Activated B cell treated with CpG ODN at 0.5 μM for 24 hours (primary cell): Measurements from ENCODE around the gene AGT. TPM values are rescaled to one million over a fixed set of nuclear protein-coding genes. Genes with fewer than 3 reads are reported as not detected.

Experiments
- ATAC-seq: fragments of 200-7000 bp; cut with Tn5 transposase; one replicate; pipeline ENCODE4 v1.10.0; 2021; ENCODE audit warnings: low read depth, mild to moderate bottlenecking, moderate library complexity
- CTCF ChIA-PET: fragments of 350-600 bp; sonication (Branson Sonifier 250); formaldehyde crosslinking; loops from one replicate; lab custom pipeline; 2021; ENCODE audit warnings: antibody characterized with exemption; lab: Charles Lee
- POLR2A ChIA-PET: fragments of 350-600 bp; sonication (Branson Sonifier 250); formaldehyde crosslinking; loops from one replicate; lab custom pipeline; 2021; ENCODE audit warnings: antibody characterized with exemption; lab: Charles Lee
- DNase-seq: peaks from one replicate; pipeline ENCODE4 v3.0.0; 2022
- H3K27ac Mint-ChIP-seq: one replicate; pipeline ENCODE4 v1.8.0; 2020; ENCODE audit warnings: mixed read lengths
- H3K27me3 Mint-ChIP-seq: one replicate; pipeline ENCODE4 v1.8.0; 2021; ENCODE audit warnings: mixed read lengths
- H3K36me3 Mint-ChIP-seq: one replicate; pipeline ENCODE4 v1.8.0; 2021; ENCODE audit warnings: low read depth, mixed read lengths
- H3K4me1 Mint-ChIP-seq: one replicate; pipeline ENCODE4 v1.8.0; 2021; ENCODE audit warnings: mixed read lengths
- H3K4me3 Mint-ChIP-seq: one replicate; pipeline ENCODE4 v1.8.0; 2020; ENCODE audit warnings: mild to moderate bottlenecking, mixed read lengths
- H3K9me3 Mint-ChIP-seq: one replicate; pipeline ENCODE4 v1.8.0; 2020; ENCODE audit warnings: mixed read lengths
- CTCF ChIP-seq: fragments of 200-600 bp; IDR thresholded peaks from one replicate; pipeline ENCODE4 v1.8.0; 2022; ENCODE audit warnings: antibody characterized with exemption, mild to moderate bottlenecking
- intact Hi-C: fragments of 100-400 bp; cut with micrococcal nuclease; formaldehyde crosslinking; loops from one replicate; pipeline ENCODE4 v1.15.1; 2024
- total RNA-seq: library from RNA; stranded (reverse); gene quantifications from 2 replicates; pipeline ENCODE4 v1.2.3, GENCODE V29; 2022

AGT gene
- total RNA-seq, 1 donor from 2014 or later, result not detected

GRCh38 chr1:230709619-230710542 is 4.0 kb downstream of the AGT start:
- H3K9me3 Mint-ChIP-seq, result no peaks in the 10 kb centered on the region
- no peaks in the 10 kb centered on the region for H3K36me3 Mint-ChIP-seq
- no peak for TF ChIP-seq CTCF
- POLR2A ChIA-PET, result no interaction called here
- H3K27me3 Mint-ChIP-seq, result peaks cover 25% of the 10 kb centered on the region
- CTCF ChIA-PET, result no interaction called here
- intact Hi-C loops, result no loop called here
- no peak overlapping the region for H3K27ac Mint-ChIP-seq
- DNase-seq, result no peak
- no peak for ATAC-seq
- H3K4me3 Mint-ChIP-seq, result no peak overlapping the region
- no peaks in the 10 kb centered on the region for H3K4me1 Mint-ChIP-seq

GRCh38 chr1:230708631-230709580 is 5.0 kb downstream of the AGT start:
- no peak for TF ChIP-seq CTCF
- no peaks in the 10 kb centered on the region for H3K36me3 Mint-ChIP-seq

DNA sequence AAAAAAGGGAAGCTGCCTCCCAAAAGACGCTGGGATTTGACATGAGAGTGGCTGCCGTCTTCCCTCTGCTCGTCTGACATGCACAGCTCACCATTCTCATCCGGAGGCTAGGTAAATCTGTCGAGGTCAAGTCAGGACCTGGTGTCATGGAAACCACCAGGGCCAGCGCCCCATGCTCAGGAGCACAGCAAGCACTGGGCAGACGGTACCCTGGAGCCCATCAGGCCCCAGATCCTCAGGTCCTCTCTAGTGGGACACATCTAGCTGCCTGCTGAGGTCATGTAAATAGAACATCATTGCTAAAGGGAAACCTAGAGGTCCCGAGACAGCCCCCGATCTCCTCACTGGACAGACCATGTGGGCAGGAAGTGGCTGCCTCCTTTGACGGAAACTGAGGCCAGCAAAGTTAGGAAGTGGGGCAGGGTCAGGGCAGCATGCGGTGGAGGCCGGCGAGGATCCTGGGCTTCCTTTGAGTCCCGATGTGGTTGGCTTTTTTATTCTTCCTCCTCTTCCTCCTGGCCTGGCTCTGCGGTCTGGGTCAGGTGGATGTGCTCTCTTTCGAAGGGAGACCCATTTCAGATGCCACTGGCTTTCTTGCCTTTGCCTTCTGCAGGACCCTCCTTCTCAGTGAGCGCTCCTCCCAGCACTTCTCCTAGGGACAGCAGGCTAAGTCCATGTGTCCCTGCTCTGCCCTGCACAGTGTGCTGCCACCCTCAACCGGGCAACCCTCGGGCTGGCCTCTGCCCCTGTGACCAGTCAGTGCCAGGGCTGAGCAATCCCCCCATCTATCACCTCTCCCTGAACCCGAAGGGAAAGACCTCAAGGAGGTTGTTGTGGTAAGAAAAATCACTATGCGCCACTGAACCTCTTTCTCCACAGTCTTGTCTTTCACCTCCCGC is 5.9 kb downstream of the AGT start:
- POLR2A ChIA-PET, result no interaction called here
- CTCF ChIA-PET, result no interaction called here
- Mint-ChIP-seq H3K36me3 (no peaks in the 10 kb centered on the region), H3K9me3 (no peaks in the 10 kb centered on the region), H3K27ac (no peak overlapping the region), H3K4me3 (no peak overlapping the region), H3K27me3 (peaks cover 19% of the 10 kb centered on the region), H3K4me1 (no peaks in the 10 kb centered on the region)
- intact Hi-C loops, result no loop called here
- ATAC-seq, result no peak
- DNase-seq, result no peak
- TF ChIP-seq CTCF, result no peak

More at GRCh38 chr1:230708631-230709580, 5.0 kb downstream of the AGT start:
- Mint-ChIP-seq H3K4me1 (no peaks in the 10 kb centered on the region), H3K9me3 (no peaks in the 10 kb centered on the region), H3K27ac (no peak overlapping the region), H3K4me3 (no peak overlapping the region), H3K27me3 (peaks cover 19% of the 10 kb centered on the region)
- DNase-seq (no peak), ATAC-seq (no peak)
- POLR2A ChIA-PET, result no interaction called here
- CTCF ChIA-PET, result no interaction called here
- intact Hi-C loops, result no loop called here

- peaks cover 19% of the 10 kb centered on the region for H3K27me3 Mint-ChIP-seq
- H3K4me1 Mint-ChIP-seq, result no peaks in the 10 kb centered on the region
- H3K4me3 Mint-ChIP-seq, result no peak overlapping the region
- DNase-seq, result no peak
- no peak for ATAC-seq
- no peaks in the 10 kb centered on the region for H3K36me3 Mint-ChIP-seq
- intact Hi-C loops, result no loop called here
- no peaks in the 10 kb centered on the region for H3K9me3 Mint-ChIP-seq
- H3K27ac Mint-ChIP-seq, result no peak overlapping the region
- no peak for TF ChIP-seq CTCF
- ChIA-PET POLR2A (no interaction called here), CTCF (no interaction called here)
Observed at GRCh38 chr1:230706887-230707731, 6.8 kb downstream of the AGT start.
